Neural progenitor cell (in vitro differentiated cells): ENCODE measurements around the gene PLCG2. TPM values are rescaled to one million over a fixed set of nuclear protein-coding genes. Genes with fewer than 3 reads are reported as not detected.
A peak's percentile ranks its signal among the peaks of the same experiment; 100 is the strongest.

Source experiments
- DNase-seq: peaks from one replicate; pipeline ENCODE4 v3.0.0-alpha.2; 2016; ENCODE audit warnings: low spot score
- H2AFZ ChIP-seq: fragments of 200-600 bp; sonication (generic); replicated peaks from 2 replicates; pipeline ENCODE4 v1.6.1; 2016; ENCODE audit warnings: antibody characterized with exemption
- H3F3A ChIP-seq: fragments of 200-600 bp; sonication (generic); 2 replicates; pipeline ENCODE4 v1.6.1; 2016; ENCODE audit warnings: antibody characterized with exemption, low read depth
- H3K27ac ChIP-seq: fragments of 200-600 bp; sonication (generic); 2 replicates; pipeline ENCODE4 v1.5.1; 2016; ENCODE audit warnings: mild to moderate bottlenecking
- H3K27me3 ChIP-seq: fragments of 200-600 bp; sonication (generic); 2 replicates; pipeline ENCODE4 v1.6.1; 2016; ENCODE audit warnings: mild to moderate bottlenecking, moderate library complexity
- H3K36me3 ChIP-seq: fragments of 200-600 bp; sonication (generic); 2 replicates; pipeline ENCODE4 v1.5.1; 2016
- H3K4me1 ChIP-seq: fragments of 200-600 bp; sonication (generic); 2 replicates; pipeline ENCODE4 v1.6.1; 2016; ENCODE audit warnings: mixed run types
- H3K4me2 ChIP-seq: fragments of 200-600 bp; sonication (generic); 2 replicates; pipeline ENCODE4 v1.6.1; 2016
- H3K4me3 ChIP-seq: fragments of 200-600 bp; sonication (generic); 2 replicates; pipeline ENCODE4 v1.5.1; 2016
- H3K79me2 ChIP-seq: fragments of 200-600 bp; sonication (generic); 2 replicates; pipeline ENCODE4 v1.6.1; 2016; ENCODE audit warnings: low read depth
- H3K9ac ChIP-seq: fragments of 200-600 bp; sonication (generic); 2 replicates; pipeline ENCODE4 v1.6.1; 2016
- H3K9me3 ChIP-seq: fragments of 200-600 bp; sonication (generic); 2 replicates; pipeline ENCODE4 v1.5.1; 2016; ENCODE audit warnings: low read depth
- H4K20me1 ChIP-seq: fragments of 200-600 bp; sonication (generic); 2 replicates; pipeline ENCODE4 v1.6.1; 2016; ENCODE audit warnings: low read depth
- H3K27ac Mint-ChIP-seq: 3 replicates; pipeline ENCODE4 v1.8.0; 2021; ENCODE audit warnings: mixed read lengths
- H3K27me3 Mint-ChIP-seq: 2 replicates; pipeline ENCODE4 v1.8.0; 2022; ENCODE audit warnings: low read depth, mild to moderate bottlenecking, inconsistent platforms, moderate library complexity, mixed read lengths; ENCODE audit not compliant: insufficient read depth
- H3K36me3 Mint-ChIP-seq: 3 replicates; pipeline ENCODE4 v1.8.0; 2021; ENCODE audit warnings: mixed read lengths
- H3K4me1 Mint-ChIP-seq: 3 replicates; pipeline ENCODE4 v1.8.0; 2021; ENCODE audit warnings: mixed read lengths
- H3K4me3 Mint-ChIP-seq: 3 replicates; pipeline ENCODE4 v1.8.0; 2021; ENCODE audit warnings: mild to moderate bottlenecking, moderate library complexity, mixed read lengths
- H3K9me3 Mint-ChIP-seq: 3 replicates; pipeline ENCODE4 v1.8.0; 2020; ENCODE audit warnings: mixed read lengths
- CTCF ChIP-seq: fragments of 200-600 bp; sonication (generic); IDR thresholded peaks from 2 replicates; pipeline ENCODE4 v1.5.1; 2017; ENCODE audit warnings: antibody characterized with exemption, mild to moderate bottlenecking
- EZH2 ChIP-seq: fragments of 200-600 bp; sonication (generic); IDR thresholded peaks from 2 replicates; pipeline ENCODE4 v1.6.1; 2017; ENCODE audit warnings: antibody characterized with exemption, mild to moderate bottlenecking, moderate library complexity
- EZH2phosphoT487 ChIP-seq: fragments of 200-600 bp; sonication (generic); IDR thresholded peaks from 2 replicates; pipeline ENCODE4 v1.6.1; 2017; ENCODE audit warnings: antibody characterized with exemption
- total RNA-seq: library from RNA; depleted of rRNA; stranded (reverse); fragments of >200 nt; gene quantifications from 2 replicates; pipeline ENCODE4 v1.2.3, GENCODE V29; 2015; ENCODE audit warnings: low replicate concordance

The PLCG2 gene
- total RNA-seq, 1 donor from 2014 or later, result 5.0 TPM

- Mint-ChIP-seq H3K27me3 (peaks cover 3% of the 10 kb centered on the region), H3K9me3 (peaks cover 4% of the 10 kb centered on the region), H3K36me3 (peaks cover 2% of the 10 kb centered on the region), H3K4me3 (no peak overlapping the region), H3K4me1 (peaks cover 65% of the 10 kb centered on the region), H3K27ac (peak overlapping the region; percentile 3)
- no peaks in the 10 kb centered on the region for H4K20me1 ChIP-seq
- H3K4me3 ChIP-seq, result no peak overlapping the region
- TF ChIP-seq CTCF, result peak; percentile 64
- TF ChIP-seq EZH2, result no peak
- no peak for TF ChIP-seq EZH2phosphoT487
- peaks cover 21% of the 10 kb centered on the region for H3F3A ChIP-seq
- peaks cover 40% of the 10 kb centered on the region for H3K4me1 ChIP-seq
- no peak overlapping the region for H3K4me2 ChIP-seq
- DNase-seq, result peak; percentile 16
- no peaks in the 10 kb centered on the region for H3K79me2 ChIP-seq
- no peaks in the 10 kb centered on the region for H3K36me3 ChIP-seq
- no peaks in the 10 kb centered on the region for H3K27me3 ChIP-seq
- no peak overlapping the region for H3K27ac ChIP-seq
- H3K9me3 ChIP-seq, result no peaks in the 10 kb centered on the region
- no peak overlapping the region for H2AFZ ChIP-seq
- H3K9ac ChIP-seq, result no peak overlapping the region
Measured at GRCh38 chr16:81940781-81941560, 161.9 kb downstream of the PLCG2 start.

- no peak for TF ChIP-seq EZH2phosphoT487
- no peak for TF ChIP-seq CTCF
- TF ChIP-seq EZH2, result no peak
- peaks cover 40% of the 10 kb centered on the region for H3K4me1 ChIP-seq
- no peak overlapping the region for H3K4me3 ChIP-seq
- H3K9ac ChIP-seq, result no peak overlapping the region
- no peak overlapping the region for H3K27ac ChIP-seq
- peaks cover 4% of the 10 kb centered on the region for H3K9me3 Mint-ChIP-seq
- H3K27me3 Mint-ChIP-seq, result peaks cover 3% of the 10 kb centered on the region
- peak overlapping the region; percentile 48 for H3K4me3 Mint-ChIP-seq
- peak overlapping the region; percentile 19 for H3K4me2 ChIP-seq
- H3K9me3 ChIP-seq, result no peaks in the 10 kb centered on the region
- no peaks in the 10 kb centered on the region for H3K36me3 ChIP-seq
- H3K36me3 Mint-ChIP-seq, result peaks cover under 1% of the 10 kb centered on the region
- H2AFZ ChIP-seq, result no peak overlapping the region
- H3K27ac Mint-ChIP-seq, result peak overlapping the region; percentile 13
- no peaks in the 10 kb centered on the region for H3K27me3 ChIP-seq
- no peaks in the 10 kb centered on the region for H3K79me2 ChIP-seq
- H4K20me1 ChIP-seq, result no peaks in the 10 kb centered on the region
- peaks cover 21% of the 10 kb centered on the region for H3F3A ChIP-seq
- peaks cover 63% of the 10 kb centered on the region for H3K4me1 Mint-ChIP-seq
- DNase-seq, result peak; percentile 20
Measured at GRCh38 chr16:81942007-81942601, 163.0 kb downstream of the PLCG2 start.

GRCh38 chr16:81945665-81946064 lies 166.6 kb downstream of the PLCG2 start:
- peaks cover 4% of the 10 kb centered on the region for H3K36me3 Mint-ChIP-seq
- peaks cover 10% of the 10 kb centered on the region for H3F3A ChIP-seq

More at GRCh38 chr16:81945665-81946064, 166.6 kb downstream of the PLCG2 start:
- Histone ChIP-seq H3K79me2 (no peaks in the 10 kb centered on the region), H3K9ac (no peak overlapping the region), H3K4me2 (no peak overlapping the region), H2AFZ (peak overlapping the region; percentile 1), H3K27ac (no peak overlapping the region), H3K4me1 (peaks cover 18% of the 10 kb centered on the region), H3K9me3 (no peaks in the 10 kb centered on the region), H3K27me3 (no peaks in the 10 kb centered on the region), H4K20me1 (no peaks in the 10 kb centered on the region), H3K4me3 (no peak overlapping the region), H3K36me3 (no peaks in the 10 kb centered on the region)
- H3K4me3 Mint-ChIP-seq, result no peak overlapping the region
- H3K27me3 Mint-ChIP-seq, result no peaks in the 10 kb centered on the region
- peaks cover 38% of the 10 kb centered on the region for H3K4me1 Mint-ChIP-seq
- no peak for DNase-seq
- no peak overlapping the region for H3K27ac Mint-ChIP-seq
- peaks cover 7% of the 10 kb centered on the region for H3K9me3 Mint-ChIP-seq
- TF ChIP-seq EZH2 (no peak), CTCF (no peak), EZH2phosphoT487 (no peak)
